SK-N-SH (cell line): ENCODE data around the gene GARNL3.

Source experiments
- CTCF ChIP-seq: fragments of 200-600 bp; sonication (generic); IDR thresholded peaks from 2 replicates; pipeline ENCODE4 v1.6.1; 2017; ENCODE audit warnings: antibody characterized with exemption, mild to moderate bottlenecking, moderate library complexity
- ELF1 ChIP-seq: IDR thresholded peaks from 2 replicates; pipeline ENCODE4 v1.4.0; 2012
- EP300 ChIP-seq, 2 experiments: IDR thresholded peaks; 2 replicates each; pipeline versions ENCODE4 v1.4.0 to v1.6.1; 2012; ENCODE audit warnings: borderline replicate concordance in 1 of 2, low read depth in 1 of 2, low read length in 1 of 2
- MXI1 ChIP-seq: IDR thresholded peaks from 2 replicates; pipeline ENCODE4 v1.6.1; 2012; ENCODE audit warnings: mild to moderate bottlenecking, low read depth, low read length, improper control_type of control experiment
- NRF1 ChIP-seq: IDR thresholded peaks from 2 replicates; pipeline ENCODE4 v1.6.1; 2012; ENCODE audit warnings: low read depth, mild to moderate bottlenecking, low read length
- PBX3 ChIP-seq: IDR thresholded peaks from 2 replicates; pipeline ENCODE4; 2012
- POLR2AphosphoS5 ChIP-seq: IDR thresholded peaks from 2 replicates; pipeline ENCODE4 v1.6.1; 2012; ENCODE audit warnings: low read depth, low read length
- REST ChIP-seq: IDR thresholded peaks from 2 replicates; pipeline ENCODE4 v1.6.1; 2012; ENCODE audit warnings: mild to moderate bottlenecking, low read depth, low read length, moderate library complexity
- SIN3A ChIP-seq: IDR thresholded peaks from 2 replicates; pipeline ENCODE4 v1.6.1; 2012; ENCODE audit warnings: low read depth, mild to moderate bottlenecking, low read length, moderate library complexity, borderline replicate concordance
- USF1 ChIP-seq: IDR thresholded peaks from 2 replicates; pipeline ENCODE4 v1.4.0; 2012; ENCODE audit warnings: low read depth, borderline replicate concordance

GRCh38 chr9:127395497-127396252, 131.1 kb downstream of the GARNL3 start:
- TF ChIP-seq USF1 (no peak), CTCF (no peak), NRF1 (no peak), MXI1 (no peak), POLR2AphosphoS5 (no peak), SIN3A (no peak), PBX3 (no peak), EP300 (IDR thresholded peaks at IDR 0.05; ENCODE audit: borderline replicate concordance in 1 of 2, low read depth in 1 of 2, low read length in 1 of 2) (no peak), REST (no peak), ELF1 (no peak)
